GM18517 (cell line): ENCODE data around the gene TOR1A.
"Not testable (repeated sequence)": the region's sequence is repeated elsewhere in the genome, so short reads cannot be mapped to it uniquely, and the experiment has no call there.

Experiments used
- ATAC-seq: cut with Tn5 transposase; IDR thresholded peaks from one replicate; pipeline ENCODE4 v1.9.1; 2021; ENCODE audit warnings: mild to moderate bottlenecking, moderate library complexity; ENCODE audit not compliant: unreplicated experiment

The TOR1A gene

DNA sequence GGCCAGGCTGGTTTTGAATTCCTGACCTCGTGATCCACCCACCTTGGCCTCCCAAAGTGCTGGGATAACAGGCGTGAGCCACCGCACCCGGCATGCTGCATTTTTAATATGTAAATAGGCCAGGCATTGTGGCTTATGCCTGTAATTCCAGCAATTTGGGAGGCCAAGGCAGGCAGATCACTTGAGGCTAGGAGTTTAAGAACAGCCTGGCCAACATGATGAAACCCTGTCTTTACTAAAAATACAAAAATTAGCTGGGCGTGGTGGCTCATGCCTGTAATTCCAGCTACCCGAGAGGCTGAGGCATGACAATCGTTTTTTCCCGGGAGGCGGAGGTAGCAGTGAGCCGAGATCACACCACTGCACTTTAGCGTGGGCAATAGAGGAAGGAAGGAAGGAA lies 39.0 kb downstream of the TOR1A start:
- ATAC-seq = not testable (repeated sequence)

DNA sequence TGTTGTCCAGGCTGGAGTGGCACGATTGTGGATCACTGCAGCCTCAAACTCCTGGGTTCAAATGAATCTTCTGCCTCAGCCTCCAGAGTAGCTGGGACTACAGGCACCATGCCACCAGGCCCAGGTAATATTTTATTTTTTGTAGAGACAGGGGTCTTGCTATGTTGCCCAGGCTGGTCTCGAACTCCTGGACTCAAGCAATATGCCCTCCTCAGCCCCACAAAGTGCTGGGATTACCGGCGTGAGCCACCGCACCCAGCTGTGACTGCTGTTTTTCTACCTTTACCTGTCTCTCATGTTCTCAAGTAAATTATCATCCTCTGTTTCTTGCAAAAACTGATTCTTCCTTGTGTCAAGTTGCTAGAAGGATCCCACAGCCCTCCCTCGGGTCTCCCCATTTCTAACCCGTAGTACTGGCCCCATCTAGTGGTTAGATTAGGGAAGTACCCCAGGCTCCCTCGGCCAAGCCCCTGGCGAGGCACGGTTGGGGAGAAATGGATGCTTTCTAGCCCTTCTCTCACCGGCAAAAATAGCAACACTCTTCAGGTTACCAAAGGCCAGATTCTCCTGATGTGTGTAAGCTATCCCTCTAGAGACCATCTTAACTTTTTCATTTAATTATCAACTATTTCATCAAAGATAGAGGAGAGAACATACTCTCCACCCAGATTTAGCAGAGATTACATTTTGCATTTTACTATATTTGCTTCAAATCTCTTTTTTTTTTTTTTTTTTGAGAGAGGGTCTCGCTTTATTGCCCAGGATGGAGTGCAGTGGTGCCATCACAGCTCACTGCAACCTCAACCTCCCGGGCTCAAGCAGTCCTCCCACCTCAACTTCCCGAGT lies 40.2 kb downstream of the TOR1A start:
- no peak for ATAC-seq

DNA sequence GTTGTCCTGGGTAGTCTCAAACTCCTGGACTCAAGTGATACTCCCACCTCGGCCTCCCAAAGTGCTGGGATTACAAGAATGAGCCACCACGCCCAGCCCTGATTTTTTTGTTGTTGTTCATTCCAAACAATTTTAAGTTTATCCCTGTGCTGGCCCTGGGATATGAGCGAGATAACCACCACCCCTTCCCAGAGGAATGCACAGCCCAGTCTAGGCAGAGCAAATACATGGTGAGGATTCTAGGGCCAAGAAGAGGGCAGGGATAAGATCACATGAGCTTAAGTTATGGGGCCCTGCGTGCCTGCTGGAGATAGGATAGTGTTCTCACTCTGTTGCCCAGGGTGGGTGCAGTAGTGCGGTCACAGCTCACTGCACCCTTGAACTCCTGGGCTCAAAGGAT lies 42.0 kb downstream of the TOR1A start:
- ATAC-seq = no peak

- ATAC-seq = no peak
Measured at GRCh38 chr9:129781131-129781530, 42.8 kb downstream of the TOR1A start.

DNA sequence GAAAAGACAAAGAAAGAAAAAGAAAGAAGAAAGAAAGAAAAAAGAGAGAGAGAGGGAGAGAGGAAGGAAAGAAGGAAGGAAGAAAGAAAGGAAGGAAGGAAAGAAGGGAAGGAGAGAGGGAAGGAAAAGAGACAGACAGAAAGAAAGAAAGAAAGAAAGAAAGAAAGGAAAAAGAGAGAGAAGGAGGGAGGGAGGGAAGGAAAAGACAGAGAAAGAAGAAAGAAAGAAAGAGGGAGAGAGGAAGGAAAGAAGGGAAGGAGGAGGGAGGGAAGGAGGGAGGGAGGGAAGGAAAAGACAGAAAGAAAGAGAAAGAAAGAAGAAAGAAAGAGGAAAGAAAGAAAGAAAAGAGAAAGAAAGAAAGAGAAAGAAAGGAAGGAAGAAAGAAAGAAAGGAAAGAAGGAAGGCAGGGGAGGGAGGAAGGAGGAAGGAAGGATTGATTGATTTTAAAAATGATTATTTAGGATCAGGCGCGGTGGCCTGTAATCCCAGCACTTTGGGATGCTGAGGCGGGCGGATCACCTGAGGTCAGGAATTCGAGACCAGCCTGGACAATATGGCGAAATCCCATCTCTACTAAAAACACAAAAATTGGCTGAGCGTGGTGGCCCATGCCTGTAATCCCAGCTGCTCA lies 44.3 kb downstream of the TOR1A start:
- no peak for ATAC-seq

- ATAC-seq = no peak
Measured at GRCh38 chr9:129778469-129778868, 45.5 kb downstream of the TOR1A start.

- no peak for ATAC-seq
Measured at GRCh38 chr9:129777769-129778130, 46.2 kb downstream of the TOR1A start.

DNA sequence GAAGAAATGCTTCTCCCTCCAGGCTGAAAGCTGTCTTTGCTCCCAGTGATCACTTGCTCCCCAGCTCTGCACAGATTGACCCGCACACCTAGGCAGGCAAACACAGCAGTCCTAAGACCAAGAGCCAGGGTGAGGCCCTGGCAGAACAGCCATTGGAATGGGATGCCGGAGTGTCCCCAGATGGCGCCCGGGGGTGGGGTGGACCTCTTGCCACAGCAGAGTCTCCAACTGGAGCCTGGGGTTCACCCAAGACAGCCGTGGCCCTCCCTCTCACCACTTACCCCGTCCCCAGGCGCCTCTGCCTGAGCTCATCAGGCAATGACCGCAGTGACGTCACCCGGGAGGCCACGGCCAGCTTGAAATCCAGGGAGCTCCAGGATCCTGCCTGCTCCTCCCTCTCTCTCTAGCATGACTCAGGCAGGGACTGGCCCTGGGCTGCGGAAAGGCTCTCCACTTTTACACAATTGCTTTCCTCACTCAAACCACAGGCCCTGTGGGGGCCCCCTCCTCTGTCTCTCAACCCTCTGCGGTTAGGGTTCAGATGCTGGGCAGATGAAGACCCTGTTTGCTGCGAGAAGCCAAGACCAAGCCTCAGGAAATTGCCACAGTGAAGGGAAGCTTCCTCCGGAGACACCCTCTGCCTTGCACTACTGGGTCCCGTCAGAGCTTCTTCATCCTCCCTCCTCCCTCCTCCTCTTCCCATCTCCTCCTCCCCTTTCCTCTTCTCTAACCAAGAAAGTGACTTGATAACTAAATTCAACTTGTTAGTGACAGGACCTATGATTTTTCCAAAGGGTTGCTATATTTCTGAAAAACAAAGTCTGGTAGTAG lies 46.8 kb downstream of the TOR1A start:
- ATAC-seq = no peak

GRCh38 chr9:129776566-129776937 lies 47.4 kb downstream of the TOR1A start:
- no peak for ATAC-seq

- ATAC-seq = not testable (repeated sequence)
Measured at GRCh38 chr9:129776096-129776495, 47.8 kb downstream of the TOR1A start.

DNA sequence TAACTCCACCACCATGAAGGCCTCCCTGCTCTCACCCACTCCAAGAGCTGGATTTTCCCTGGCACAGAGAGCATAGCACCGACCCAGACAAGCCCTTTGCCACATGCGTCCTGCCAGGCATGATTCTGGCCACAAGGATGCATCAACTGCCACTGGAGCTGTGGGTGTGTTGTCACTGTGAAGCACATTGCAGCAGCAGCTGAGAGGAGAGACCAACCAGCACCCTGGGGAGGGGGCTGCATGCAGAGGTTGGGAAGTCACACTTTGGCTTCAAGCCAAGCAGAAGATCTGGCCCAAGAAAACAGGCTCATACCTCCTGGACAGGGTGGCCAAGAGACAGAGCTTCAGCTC lies 48.5 kb downstream of the TOR1A start:
- no peak for ATAC-seq

GRCh38 chr9:129774791-129775447 lies 49.0 kb downstream of the TOR1A start:
- ATAC-seq = no peak

GRCh38 chr9:129773262-129774048 lies 50.5 kb downstream of the TOR1A start:
- ATAC-seq = no peak

- ATAC-seq = no peak
Measured at GRCh38 chr9:129770741-129771140, 53.2 kb downstream of the TOR1A start.

- ATAC-seq = no peak
Measured at GRCh38 chr9:129769669-129770068, 54.3 kb downstream of the TOR1A start.

- no peak for ATAC-seq
Measured at GRCh38 chr9:129768486-129768885, 55.5 kb downstream of the TOR1A start.

GRCh38 chr9:129765764-129766317 lies 58.1 kb downstream of the TOR1A start:
- no peak for ATAC-seq

GRCh38 chr9:129762985-129763926 lies 60.7 kb downstream of the TOR1A start:
- no peak for ATAC-seq
